Right lobe of liver (tissue), 4 donors: Measurements from ENCODE around the gene CHD2.

Experiments used
- POLR2A ChIP-seq: fragments of 450-650 bp; IDR thresholded peaks from one replicate; pipeline ENCODE4 v1.6.1; 2017; ENCODE audit warnings: antibody characterized with exemption, mild to moderate bottlenecking
- TF ChIP-seq, protein P1 (sequence below), 4 donors: fragments of 200-600 bp in 3 of 4; fragments of 450-650 bp in 1 of 4; IDR thresholded peaks; one replicate each; pipeline versions ENCODE4 v1.5.1 to v1.8.0; 2016 to 2022; ENCODE audit warnings: antibody characterized with exemption in 4 of 4, mild to moderate bottlenecking in 2 of 4
- donor health status: DM: no; HTN: no; CAD: no.
- donor health status: DM: no; HTN: no; CAD: no.
- donor health status: DM: no; HTN: yes; CAD: no.

DNA sequence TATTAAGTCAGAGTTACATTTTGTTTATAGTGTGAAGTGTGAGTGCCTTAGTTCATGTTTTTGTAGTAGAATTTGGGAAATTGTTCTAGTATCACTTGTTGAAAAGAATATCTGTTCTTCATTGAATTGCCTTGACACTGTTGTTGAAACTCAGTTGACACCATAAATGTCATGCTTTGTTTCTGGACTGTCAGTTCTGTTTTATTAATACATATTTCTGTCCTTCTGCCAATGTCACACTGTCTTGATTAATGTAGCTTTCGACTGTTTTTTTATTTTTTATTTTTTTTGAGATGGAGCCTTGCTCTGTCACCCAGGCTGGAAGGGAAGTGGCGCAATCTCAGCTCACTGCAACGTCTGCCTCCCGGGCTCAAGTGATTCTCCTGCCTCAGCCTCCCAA is 59.1 kb downstream of the CHD2 start:
- TF ChIP-seq, protein P1, sequence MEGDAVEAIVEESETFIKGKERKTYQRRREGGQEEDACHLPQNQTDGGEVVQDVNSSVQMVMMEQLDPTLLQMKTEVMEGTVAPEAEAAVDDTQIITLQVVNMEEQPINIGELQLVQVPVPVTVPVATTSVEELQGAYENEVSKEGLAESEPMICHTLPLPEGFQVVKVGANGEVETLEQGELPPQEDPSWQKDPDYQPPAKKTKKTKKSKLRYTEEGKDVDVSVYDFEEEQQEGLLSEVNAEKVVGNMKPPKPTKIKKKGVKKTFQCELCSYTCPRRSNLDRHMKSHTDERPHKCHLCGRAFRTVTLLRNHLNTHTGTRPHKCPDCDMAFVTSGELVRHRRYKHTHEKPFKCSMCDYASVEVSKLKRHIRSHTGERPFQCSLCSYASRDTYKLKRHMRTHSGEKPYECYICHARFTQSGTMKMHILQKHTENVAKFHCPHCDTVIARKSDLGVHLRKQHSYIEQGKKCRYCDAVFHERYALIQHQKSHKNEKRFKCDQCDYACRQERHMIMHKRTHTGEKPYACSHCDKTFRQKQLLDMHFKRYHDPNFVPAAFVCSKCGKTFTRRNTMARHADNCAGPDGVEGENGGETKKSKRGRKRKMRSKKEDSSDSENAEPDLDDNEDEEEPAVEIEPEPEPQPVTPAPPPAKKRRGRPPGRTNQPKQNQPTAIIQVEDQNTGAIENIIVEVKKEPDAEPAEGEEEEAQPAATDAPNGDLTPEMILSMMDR (IDR thresholded peaks at IDR 0.05), result no peak
- TF ChIP-seq POLR2A, result no peak
